ENCODE results near the gene CYTIP. TPM values are rescaled to one million over a fixed set of nuclear protein-coding genes. Genes with fewer than 3 reads are reported as not detected.

The CYTIP gene
- total RNA-seq, 2 donors from 2014 or later = 0.31 TPM; not detected in 1

- Mint-ChIP-seq H3K27me3 (ENCODE audit: insufficient read depth) (no peaks in the 10 kb centered on the region), H3K4me1 (peaks cover 32% of the 10 kb centered on the region), H3K27ac (no peak overlapping the region), H3K36me3 (ENCODE audit: low read depth) (no peaks in the 10 kb centered on the region), H3K9me3 (no peaks in the 10 kb centered on the region), H3K4me3 (no peak overlapping the region)
- peaks cover 10% of the 10 kb centered on the region for H3K4me1 ChIP-seq (ENCODE audit: control insufficient read depth, insufficient read depth, low read length)
- no peaks in the 10 kb centered on the region for H3K27me3 ChIP-seq (ENCODE audit: control insufficient read depth, insufficient read depth, low read length, poor library complexity, severe bottlenecking)
- TF ChIP-seq, protein P1, sequence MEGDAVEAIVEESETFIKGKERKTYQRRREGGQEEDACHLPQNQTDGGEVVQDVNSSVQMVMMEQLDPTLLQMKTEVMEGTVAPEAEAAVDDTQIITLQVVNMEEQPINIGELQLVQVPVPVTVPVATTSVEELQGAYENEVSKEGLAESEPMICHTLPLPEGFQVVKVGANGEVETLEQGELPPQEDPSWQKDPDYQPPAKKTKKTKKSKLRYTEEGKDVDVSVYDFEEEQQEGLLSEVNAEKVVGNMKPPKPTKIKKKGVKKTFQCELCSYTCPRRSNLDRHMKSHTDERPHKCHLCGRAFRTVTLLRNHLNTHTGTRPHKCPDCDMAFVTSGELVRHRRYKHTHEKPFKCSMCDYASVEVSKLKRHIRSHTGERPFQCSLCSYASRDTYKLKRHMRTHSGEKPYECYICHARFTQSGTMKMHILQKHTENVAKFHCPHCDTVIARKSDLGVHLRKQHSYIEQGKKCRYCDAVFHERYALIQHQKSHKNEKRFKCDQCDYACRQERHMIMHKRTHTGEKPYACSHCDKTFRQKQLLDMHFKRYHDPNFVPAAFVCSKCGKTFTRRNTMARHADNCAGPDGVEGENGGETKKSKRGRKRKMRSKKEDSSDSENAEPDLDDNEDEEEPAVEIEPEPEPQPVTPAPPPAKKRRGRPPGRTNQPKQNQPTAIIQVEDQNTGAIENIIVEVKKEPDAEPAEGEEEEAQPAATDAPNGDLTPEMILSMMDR (conservative IDR thresholded peaks at IDR 0.05) = no peak
- DNase-seq = no peak
- H3K9me3 ChIP-seq (ENCODE audit: control insufficient read depth, low read length) = no peaks in the 10 kb centered on the region
- no peak overlapping the region for H3K27ac ChIP-seq (ENCODE audit: low read depth, low read length)
- H3K9ac ChIP-seq (ENCODE audit: extremely low read depth, low read length, poor library complexity, severe bottlenecking) = no peak overlapping the region
- no peaks in the 10 kb centered on the region for H3K36me3 ChIP-seq (ENCODE audit: control insufficient read depth, insufficient read depth, low read length)
- no peak overlapping the region for H3K4me3 ChIP-seq (ENCODE audit: low read length)
- 50 to 75% methylated on average over 2 to 5 of the region's 5 CpGs for WGBS, 2 experiments (ENCODE audit: insufficient coverage in 1 of 2, insufficient read length in 1 of 2)
These were observed 1.3 kb downstream of the CYTIP start for GRCh38 chr2:157442636-157443035.

- Mint-ChIP-seq H3K4me3 (no peak overlapping the region), H3K36me3 (ENCODE audit: low read depth) (no peaks in the 10 kb centered on the region), H3K9me3 (no peaks in the 10 kb centered on the region), H3K4me1 (peaks cover 29% of the 10 kb centered on the region), H3K27me3 (ENCODE audit: insufficient read depth) (no peaks in the 10 kb centered on the region), H3K27ac (no peak overlapping the region)
- 95 to 100% methylated on average over 1 to 2 of the region's 2 CpGs for WGBS, 2 experiments (ENCODE audit: insufficient coverage in 1 of 2, insufficient read length in 1 of 2)
- no peak for DNase-seq
- Histone ChIP-seq H3K36me3 (ENCODE audit: control insufficient read depth, insufficient read depth, low read length) (no peaks in the 10 kb centered on the region), H3K27ac (ENCODE audit: low read depth, low read length) (no peak overlapping the region), H3K4me1 (ENCODE audit: control insufficient read depth, insufficient read depth, low read length) (peaks cover 10% of the 10 kb centered on the region), H3K27me3 (ENCODE audit: control insufficient read depth, insufficient read depth, low read length, poor library complexity, severe bottlenecking) (no peaks in the 10 kb centered on the region), H3K9me3 (ENCODE audit: control insufficient read depth, low read length) (no peaks in the 10 kb centered on the region), H3K9ac (ENCODE audit: extremely low read depth, low read length, poor library complexity, severe bottlenecking) (no peak overlapping the region), H3K4me3 (ENCODE audit: low read length) (no peak overlapping the region)
- TF ChIP-seq, protein P1 (conservative IDR thresholded peaks at IDR 0.05) = no peak
These were observed 1.7 kb downstream of the CYTIP start for GRCh38 chr2:157442191-157442590.

GRCh38 chr2:157441072-157441454, 2.8 kb downstream of the CYTIP start:
- Histone ChIP-seq H3K4me3 (ENCODE audit: low read length) (no peak overlapping the region), H3K9me3 (ENCODE audit: control insufficient read depth, low read length) (no peaks in the 10 kb centered on the region), H3K27me3 (ENCODE audit: control insufficient read depth, insufficient read depth, low read length, poor library complexity, severe bottlenecking) (no peaks in the 10 kb centered on the region), H3K4me1 (ENCODE audit: control insufficient read depth, insufficient read depth, low read length) (peaks cover 10% of the 10 kb centered on the region), H3K9ac (ENCODE audit: extremely low read depth, low read length, poor library complexity, severe bottlenecking) (no peak overlapping the region), H3K36me3 (ENCODE audit: control insufficient read depth, insufficient read depth, low read length) (no peaks in the 10 kb centered on the region), H3K27ac (ENCODE audit: low read depth, low read length) (no peak overlapping the region)
- Mint-ChIP-seq H3K4me1 (peaks cover 23% of the 10 kb centered on the region), H3K4me3 (no peak overlapping the region), H3K27me3 (ENCODE audit: insufficient read depth) (no peaks in the 10 kb centered on the region), H3K9me3 (no peaks in the 10 kb centered on the region), H3K27ac (no peak overlapping the region), H3K36me3 (ENCODE audit: low read depth) (no peaks in the 10 kb centered on the region)
- TF ChIP-seq, protein P1 (conservative IDR thresholded peaks at IDR 0.05) = no peak
- DNase-seq = no peak
- WGBS, 2 experiments (ENCODE audit: insufficient coverage in 1 of 2, insufficient read length in 1 of 2) = 87 to 90% methylated on average over 2 of the region's 2 CpGs

Measured in endodermal cell (in vitro differentiated cells).